ENCODE results near the gene MYO3A.

Gene MYO3A

DNA sequence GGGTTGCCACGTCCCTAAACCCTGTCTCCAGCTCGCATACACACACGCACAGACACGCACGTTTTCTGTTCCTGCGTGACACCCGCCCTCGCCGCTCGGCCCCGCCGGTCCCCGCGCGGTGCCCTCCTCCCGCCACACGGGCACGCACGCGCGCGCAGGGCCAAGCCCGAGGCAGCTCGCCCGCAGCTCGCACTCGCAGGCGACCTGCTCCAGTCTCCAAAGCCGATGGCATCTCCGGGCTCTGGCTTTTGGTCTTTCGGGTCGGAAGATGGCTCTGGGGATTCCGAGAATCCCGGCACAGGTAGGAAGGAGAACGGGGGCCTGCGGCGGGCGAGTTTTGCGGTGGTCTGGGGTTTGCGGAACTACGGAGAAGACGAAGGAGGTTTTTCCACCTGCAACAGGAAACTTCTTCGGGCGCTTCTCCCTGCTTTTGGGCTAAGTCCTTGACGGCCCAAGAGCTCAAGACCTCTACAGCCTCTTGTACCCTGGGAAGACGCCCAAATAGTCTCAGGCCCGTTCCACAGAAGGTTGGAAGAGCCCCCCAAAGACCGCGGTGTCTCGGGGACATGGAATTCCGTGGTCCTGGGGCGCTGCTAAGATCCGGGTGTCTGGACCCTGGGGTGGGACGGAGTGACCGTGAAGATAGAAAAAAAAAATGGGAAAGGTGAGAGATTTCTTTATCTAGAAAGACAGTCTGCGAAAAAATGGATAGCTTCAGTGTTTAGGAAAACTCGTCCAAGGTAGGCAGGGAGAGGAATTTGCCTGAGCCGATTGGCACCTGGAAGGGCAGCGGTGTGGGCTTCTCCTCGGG is 282.8 kb downstream of the MYO3A start, which contains the start of gene GAD2:
TSS of gene GAD2 (plus strand) at position 190 of the 811 bp plus-strand sequence. CDS start at position 226, 36 bp downstream.
- DNase-seq (ENCODE audit: low spot score) = no peak
- TF ChIP-seq CTCF (IDR thresholded peaks at IDR 0.05; ENCODE audit: extremely low read depth, insufficient read depth, missing control alignments) = no peak
- in situ Hi-C loops (cut with MboI; ENCODE audit: low pct_unique_long_range_greater_than_20kb, low sequenced_read_pairs, unreplicated experiment) = no loop called here

- DNase-seq (ENCODE audit: low spot score) = no peak
Measured at GRCh38 chr10:26217396-26218086, 283.5 kb downstream of the MYO3A start.

DNA sequence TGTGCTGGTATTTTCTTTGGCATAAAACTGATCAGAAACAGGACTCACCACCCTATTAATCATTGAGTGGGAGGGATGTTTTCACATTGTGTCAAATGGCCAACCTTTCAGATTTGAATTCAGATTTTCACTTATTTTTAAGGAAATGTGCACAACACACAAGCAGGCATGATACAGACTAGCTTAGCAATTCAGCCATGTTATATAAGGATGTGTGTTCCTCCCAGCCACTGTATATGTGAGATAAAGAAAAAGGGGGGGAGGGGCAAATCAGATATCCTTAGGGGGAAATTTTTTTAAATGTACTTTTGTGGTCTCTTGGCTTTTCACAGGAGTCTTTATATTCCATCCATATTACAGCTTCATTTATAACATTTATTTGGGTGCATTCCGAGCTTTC is 285.6 kb downstream of the MYO3A start:
- no peak for TF ChIP-seq CTCF (IDR thresholded peaks at IDR 0.05; ENCODE audit: extremely low read depth, insufficient read depth, missing control alignments)
- DNase-seq (ENCODE audit: low spot score) = no peak
- in situ Hi-C loops (cut with MboI; ENCODE audit: low pct_unique_long_range_greater_than_20kb, low sequenced_read_pairs, unreplicated experiment) = no loop called here

More at GRCh38 chr10:26217396-26218086, 283.5 kb downstream of the MYO3A start:
- TF ChIP-seq CTCF (IDR thresholded peaks at IDR 0.05; ENCODE audit: extremely low read depth, insufficient read depth, missing control alignments) = no peak
- in situ Hi-C loops (cut with MboI; ENCODE audit: low pct_unique_long_range_greater_than_20kb, low sequenced_read_pairs, unreplicated experiment) = no loop called here

- TF ChIP-seq CTCF (IDR thresholded peaks at IDR 0.05; ENCODE audit: extremely low read depth, insufficient read depth, missing control alignments) = no peak
- in situ Hi-C loops (cut with MboI; ENCODE audit: low pct_unique_long_range_greater_than_20kb, low sequenced_read_pairs, unreplicated experiment) = no loop called here
- DNase-seq (ENCODE audit: low spot score) = no peak
Measured at GRCh38 chr10:26220901-26221300, 286.9 kb downstream of the MYO3A start.

GRCh38 chr10:26221541-26221940 is 287.5 kb downstream of the MYO3A start:
- DNase-seq (ENCODE audit: low spot score) = no peak
- in situ Hi-C loops (cut with MboI; ENCODE audit: low pct_unique_long_range_greater_than_20kb, low sequenced_read_pairs, unreplicated experiment) = no loop called here
- TF ChIP-seq CTCF (IDR thresholded peaks at IDR 0.05; ENCODE audit: extremely low read depth, insufficient read depth, missing control alignments) = no peak

- in situ Hi-C loops (cut with MboI; ENCODE audit: low pct_unique_long_range_greater_than_20kb, low sequenced_read_pairs, unreplicated experiment) = no loop called here
- TF ChIP-seq CTCF (IDR thresholded peaks at IDR 0.05; ENCODE audit: extremely low read depth, insufficient read depth, missing control alignments) = no peak
- no peak for DNase-seq (ENCODE audit: low spot score)
Measured at GRCh38 chr10:26222563-26222962, 288.5 kb downstream of the MYO3A start.
